HEK293 (cell line): ENCODE data around the gene KLHDC3.

Experiments used
- ATF2 ChIP-seq: fragments of 450-650 bp; formaldehyde crosslinking; IDR thresholded peaks from 2 replicates; pipeline ENCODE4 v1.5.1; 2016; ENCODE audit warnings: missing biosample characterization, missing genetic modification characterization, low read depth
- IKZF3 ChIP-seq: fragments of 450-650 bp; IDR thresholded peaks from 2 replicates; pipeline ENCODE4 v1.5.0; 2018; ENCODE audit warnings: missing biosample characterization, mild to moderate bottlenecking, missing genetic modification characterization, moderate library complexity
- INSM2 ChIP-seq: fragments of 450-650 bp; formaldehyde crosslinking; IDR thresholded peaks from 2 replicates; pipeline ENCODE4 v1.5.1; 2016; ENCODE audit warnings: missing biosample characterization, missing genetic modification characterization
- KLF7 ChIP-seq: fragments of 450-650 bp; formaldehyde crosslinking; IDR thresholded peaks from 2 replicates; pipeline ENCODE4 v1.5.1; 2016; ENCODE audit warnings: missing biosample characterization, missing genetic modification characterization, borderline replicate concordance
- PRDM10 ChIP-seq: fragments of 450-650 bp; formaldehyde crosslinking; IDR thresholded peaks from 2 replicates; pipeline ENCODE4 v1.5.1; 2016; ENCODE audit warnings: missing biosample characterization, missing genetic modification characterization
- PRDM4 ChIP-seq: fragments of 450-650 bp; formaldehyde crosslinking; IDR thresholded peaks from 2 replicates; pipeline ENCODE4 v1.5.1; 2017; ENCODE audit warnings: missing biosample characterization, missing genetic modification characterization
- REPIN1 ChIP-seq: fragments of 450-650 bp; formaldehyde crosslinking; IDR thresholded peaks from 2 replicates; pipeline ENCODE4 v1.5.1; 2017; ENCODE audit warnings: missing biosample characterization, missing genetic modification characterization, low read depth
- SP7 ChIP-seq: fragments of 450-650 bp; formaldehyde crosslinking; IDR thresholded peaks from 2 replicates; pipeline ENCODE4 v1.5.1; 2016; ENCODE audit warnings: missing biosample characterization, missing genetic modification characterization
- ZBTB21 ChIP-seq: fragments of 450-650 bp; formaldehyde crosslinking; IDR thresholded peaks from 2 replicates; pipeline ENCODE4 v1.5.1; 2017; ENCODE audit warnings: missing biosample characterization, missing genetic modification characterization
- ZBTB49 ChIP-seq: fragments of 450-650 bp; formaldehyde crosslinking; IDR thresholded peaks from 2 replicates; pipeline ENCODE4 v1.5.1; 2016; ENCODE audit warnings: missing biosample characterization, missing genetic modification characterization, low read depth
- ZFP37 ChIP-seq: fragments of 450-650 bp; formaldehyde crosslinking; IDR thresholded peaks from 2 replicates; pipeline ENCODE4 v1.5.1; 2016; ENCODE audit warnings: missing biosample characterization, missing genetic modification characterization
- ZNF169 ChIP-seq: fragments of 450-650 bp; formaldehyde crosslinking; IDR thresholded peaks from 2 replicates; pipeline ENCODE4 v1.5.1; 2016; ENCODE audit warnings: missing biosample characterization, missing genetic modification characterization
- ZNF391 ChIP-seq: fragments of 450-650 bp; formaldehyde crosslinking; IDR thresholded peaks from 2 replicates; pipeline ENCODE4 v1.5.1; 2016; ENCODE audit warnings: low read depth, missing biosample characterization, missing genetic modification characterization, borderline replicate concordance
- ZNF394 ChIP-seq: fragments of 450-650 bp; formaldehyde crosslinking; IDR thresholded peaks from 2 replicates; pipeline ENCODE4 v1.5.1; 2016; ENCODE audit warnings: missing biosample characterization, missing genetic modification characterization, mild to moderate bottlenecking, moderate library complexity, borderline replicate concordance
- ZNF473 ChIP-seq: fragments of 450-650 bp; formaldehyde crosslinking; IDR thresholded peaks from 2 replicates; pipeline ENCODE4 v1.5.1; 2017; ENCODE audit warnings: missing biosample characterization, missing genetic modification characterization
- ZNF561 ChIP-seq: fragments of 450-650 bp; IDR thresholded peaks from 2 replicates; pipeline ENCODE4 v1.5.1; 2018; ENCODE audit warnings: missing biosample characterization, missing genetic modification characterization, borderline replicate concordance
- ZNF571 ChIP-seq: fragments of 450-650 bp; formaldehyde crosslinking; IDR thresholded peaks from 2 replicates; pipeline ENCODE4 v1.5.0; 2017; ENCODE audit warnings: missing biosample characterization, missing genetic modification characterization
- ZNF623 ChIP-seq: fragments of 450-650 bp; formaldehyde crosslinking; IDR thresholded peaks from 2 replicates; pipeline ENCODE4 v1.5.1; 2016; ENCODE audit warnings: missing biosample characterization, missing genetic modification characterization
- ZNF660 ChIP-seq: fragments of 450-650 bp; IDR thresholded peaks from 2 replicates; pipeline ENCODE4 v1.5.1; 2018; ENCODE audit warnings: missing biosample characterization, mild to moderate bottlenecking, missing genetic modification characterization
- ZNF670 ChIP-seq: fragments of 450-650 bp; formaldehyde crosslinking; IDR thresholded peaks from 2 replicates; pipeline ENCODE4 v1.5.1; 2016; ENCODE audit warnings: missing biosample characterization, missing genetic modification characterization, low read depth
- ZNF76 ChIP-seq: fragments of 450-650 bp; formaldehyde crosslinking; IDR thresholded peaks from 2 replicates; pipeline ENCODE4; 2016; ENCODE audit warnings: low read depth, missing biosample characterization, missing genetic modification characterization, borderline replicate concordance
- ZNF792 ChIP-seq: fragments of 450-650 bp; formaldehyde crosslinking; IDR thresholded peaks from 2 replicates; pipeline ENCODE4 v1.5.1; 2016; ENCODE audit warnings: missing biosample characterization, missing genetic modification characterization
- ZNF837 ChIP-seq: fragments of 450-650 bp; formaldehyde crosslinking; IDR thresholded peaks from 2 replicates; pipeline ENCODE4 v1.5.1; 2016; ENCODE audit warnings: missing biosample characterization, missing genetic modification characterization
- ZNF843 ChIP-seq: fragments of 450-650 bp; formaldehyde crosslinking; IDR thresholded peaks from 2 replicates; pipeline ENCODE4 v1.5.1; 2016; ENCODE audit warnings: missing biosample characterization, missing genetic modification characterization
- ZSCAN18 ChIP-seq: fragments of 450-650 bp; formaldehyde crosslinking; IDR thresholded peaks from 2 replicates; pipeline ENCODE4 v1.5.1; 2016; ENCODE audit warnings: missing biosample characterization, missing genetic modification characterization
- ZSCAN23 ChIP-seq: fragments of 450-650 bp; formaldehyde crosslinking; IDR thresholded peaks from 2 replicates; pipeline ENCODE4 v1.5.1; 2016; ENCODE audit warnings: missing biosample characterization, missing genetic modification characterization
- ZXDB ChIP-seq: fragments of 450-650 bp; formaldehyde crosslinking; IDR thresholded peaks from 2 replicates; pipeline ENCODE4 v1.5.1; 2016; ENCODE audit warnings: missing biosample characterization, missing genetic modification characterization

KLHDC3 gene

GRCh38 chr6:43013843-43014433 is at the start of gene KLHDC3, which contains the start of gene MEA1 (continued):
- TF ChIP-seq ATF2 (tag by site-specific recombination) (no peak), IKZF3 (tag by site-specific recombination) (no peak), ZNF660 (0 out of 2 replicates have a peak, but pooled peaks have one; percentile 2), ZNF571 (tag by site-specific recombination) (no peak), ZNF837 (no peak), ZSCAN23 (tag by site-specific recombination) (no peak), KLF7 (tag by site-specific recombination) (no peak), ZNF670 (tag by site-specific recombination) (no peak), ZSCAN18 (tag by site-specific recombination) (no peak), ZNF561 (no peak), ZNF169 (tag by site-specific recombination) (no peak), SP7 (tag by site-specific recombination) (peak; percentile 45; the same call in 1 of the 2 replicates), ZBTB49 (tag by site-specific recombination) (no peak), ZFP37 (tag by site-specific recombination) (no peak), ZXDB (tag by site-specific recombination) (peak; percentile 97), PRDM4 (tag by site-specific recombination) (no peak), ZNF394 (tag by site-specific recombination) (no peak), ZNF391 (tag by site-specific recombination) (no peak), ZBTB21 (tag by site-specific recombination) (no peak), PRDM10 (tag by site-specific recombination) (no peak), INSM2 (tag by site-specific recombination) (0 out of 2 replicates have a peak, but pooled peaks have one; percentile 6), ZNF843 (tag by site-specific recombination) (no peak), ZNF76 (tag by site-specific recombination) (peak; percentile 96), ZNF792 (tag by site-specific recombination) (no peak), ZNF623 (tag by site-specific recombination) (no peak), ZNF473 (no peak), REPIN1 (no peak)
